K562 (cell line): ENCODE results near the gene EN1. TPM values are rescaled to one million over a fixed set of nuclear protein-coding genes. Genes with fewer than 3 reads are reported as not detected.

Source experiments
- ATAC-seq: fragments of 200-7000 bp; cut with Tn5 transposase; 3 replicates; pipeline ENCODE4 v1.9.1; 2020; ENCODE audit warnings: moderate library complexity
- BruUV-seq: library from RNA; stranded (reverse); fragments of 400-500 nt; replicated peaks from 2 replicates; lab custom pipeline; 2021; lab: Mats Ljungman, UMichigan
- CTCF ChIA-PET: fragments of 300-600 bp; formaldehyde crosslinking; extraction: SDS; loops from one replicate; lab custom pipeline; 2021; ENCODE audit warnings: low intra/inter-chr PET ratio; lab: Yijun Ruan, JAX
- POLR2A ChIA-PET: fragments of 300-600, 350-650 bp; sonication (Branson Sonifier 250); formaldehyde crosslinking; extraction: SDS; loops from one replicate; lab custom pipeline; 2021; ENCODE audit warnings: antibody characterized with exemption, inconsistent platforms; lab: Yijun Ruan, JAX
- DNase-seq, 4 experiments: peaks; one replicate each; pipeline versions ENCODE4 v3.0.0 to v3.0.0-alpha.2; 2011 to 2018; ENCODE audit warnings: low spot score in 3 of 4, mixed read lengths in 3 of 4; ENCODE audit errors: extremely low read depth in 1 of 4
- FAIRE-seq: peaks from 2 replicates; lab custom pipeline; 2011; peaks lifted over from hg19 to GRCh38; lab: Jason Lieb, UNC
- H2AFZ ChIP-seq: 2 replicates; pipeline ENCODE4 v1.6.0; 2011; ENCODE audit warnings: low read depth, low read length, control low read depth, inconsistent platforms
- H3K27ac ChIP-seq: fragments of 200-600 bp; 3 replicates; pipeline ENCODE4 v1.8.0; 2011; ENCODE audit warnings: low read depth, mild to moderate bottlenecking, control low read depth, inconsistent platforms, low read length, moderate library complexity, mixed read lengths; ENCODE audit errors: extremely low read depth
- H3K27me3 ChIP-seq, 2 experiments: fragments of 300-600 bp in 1 of 2; 2 replicates in 1 of 2; 3 replicates in 1 of 2; pipeline versions ENCODE4 v1.6.0 to v1.8.0; 2011; ENCODE audit warnings: inconsistent platforms in 2 of 2, low read length in 2 of 2, mild to moderate bottlenecking in 1 of 2, mixed read lengths in 1 of 2, moderate library complexity in 1 of 2; ENCODE audit not compliant: control insufficient read depth in 2 of 2, insufficient read depth in 2 of 2
- H3K36me3 ChIP-seq: fragments of 300-600 bp; 3 replicates; pipeline ENCODE4 v1.8.0; 2011; ENCODE audit warnings: mild to moderate bottlenecking, low read length, inconsistent platforms; ENCODE audit not compliant: control insufficient read depth, insufficient read depth
- H3K4me1 ChIP-seq, 2 experiments: fragments of 200-600 bp in 1 of 2; replicated peaks in 1 of 2; 2 replicates in 1 of 2; 3 replicates in 1 of 2; pipeline versions ENCODE4 v1.5.1 to v1.8.0; 2011; ENCODE audit warnings: inconsistent platforms in 2 of 2, low read length in 2 of 2, mild to moderate bottlenecking in 1 of 2, mixed read lengths in 1 of 2, moderate library complexity in 1 of 2; ENCODE audit not compliant: control insufficient read depth in 2 of 2, insufficient read depth in 2 of 2
- H3K4me2 ChIP-seq: 2 replicates; pipeline ENCODE4 v1.6.1; 2011; ENCODE audit warnings: low read length, control low read depth, inconsistent platforms, mixed read lengths; ENCODE audit not compliant: insufficient read depth
- H3K4me3 ChIP-seq: fragments of 200-600 bp; sonication (generic), shearing (Covaris generic); 2 replicates; pipeline ENCODE4 v1.5.1; 2016; ENCODE audit warnings: control low read depth, inconsistent platforms
- H3K79me2 ChIP-seq: fragments of 200-600 bp; 3 replicates; pipeline ENCODE4 v1.8.0; 2011; ENCODE audit warnings: low read length, inconsistent platforms; ENCODE audit not compliant: control insufficient read depth, insufficient read depth
- H3K9ac ChIP-seq, 2 experiments: 2 replicates each; pipeline versions ENCODE4 v1.6.0 to v1.6.1; 2011; ENCODE audit warnings: low read depth in 2 of 2, low read length in 2 of 2, control low read depth in 1 of 2, inconsistent platforms in 1 of 2, mild to moderate bottlenecking in 1 of 2, mixed read lengths in 1 of 2; ENCODE audit not compliant: insufficient read depth in 1 of 2
- H3K9me1 ChIP-seq: one replicate; pipeline ENCODE4 v1.6.0; 2011; ENCODE audit warnings: inconsistent platforms, mild to moderate bottlenecking, low read length, moderate library complexity; ENCODE audit not compliant: control insufficient read depth, insufficient read depth
- H3K9me3 ChIP-seq: replicated peaks from 2 replicates; pipeline ENCODE4 v1.5.1; 2011; ENCODE audit warnings: low read depth, low read length, inconsistent platforms; ENCODE audit not compliant: control insufficient read depth, insufficient read depth
- H4K20me1 ChIP-seq: replicated peaks from 2 replicates; pipeline ENCODE4 v1.6.1; 2011; ENCODE audit warnings: low read length, inconsistent platforms, mixed read lengths; ENCODE audit not compliant: control insufficient read depth, insufficient read depth
- C11orf30 ChIP-seq: fragments of 450-650 bp; IDR thresholded peaks from 2 replicates; pipeline ENCODE4 v1.6.1; 2016; ENCODE audit warnings: low read depth, mild to moderate bottlenecking
- GTF2A2 ChIP-seq: IDR thresholded peaks from 2 replicates; pipeline ENCODE4 v1.6.1; 2016; ENCODE audit warnings: mild to moderate bottlenecking, missing genetic modification characterization, missing compliant biosample characterization
- HDAC1 ChIP-seq, 2 experiments: fragments of 450-650 bp; IDR thresholded peaks; 2 replicates each; pipeline ENCODE4 v1.6.1; 2016 to 2017; ENCODE audit warnings: inconsistent platforms in 1 of 2, mild to moderate bottlenecking in 1 of 2, moderate library complexity in 1 of 2
- PCBP2 ChIP-seq: fragments of 200-400 bp; formaldehyde crosslinking; IDR thresholded peaks from 2 replicates; pipeline ENCODE4 v1.6.1; 2018; ENCODE audit warnings: low read length, low read depth, mild to moderate bottlenecking, moderate library complexity; ENCODE audit not compliant: poor library complexity, severe bottlenecking
- TAF7 ChIP-seq: fragments of 450-650 bp; IDR thresholded peaks from 2 replicates; pipeline ENCODE4 v1.6.1; 2016; ENCODE audit warnings: missing genetic modification characterization, missing compliant biosample characterization
- TOE1 ChIP-seq, 2 experiments: fragments of 450-650 bp in 1 of 2; sonication (generic) in 1 of 2; formaldehyde crosslinking in 1 of 2; IDR thresholded peaks; 2 replicates each; pipeline versions ENCODE4 v1.7.1 to v1.8.0; 2016 to 2022; ENCODE audit warnings: borderline replicate concordance in 2 of 2, mild to moderate bottlenecking in 2 of 2, antibody characterized with exemption in 1 of 2, inconsistent platforms in 1 of 2, low read depth in 1 of 2, missing genetic modification reagents in 1 of 2, moderate library complexity in 1 of 2
- YY1 ChIP-seq, 3 experiments: IDR thresholded peaks; 2 replicates each; pipeline ENCODE4 v1.6.1; 2011; ENCODE audit warnings: low read length in 2 of 3, mild to moderate bottlenecking in 2 of 3, moderate library complexity in 2 of 3, borderline replicate concordance in 1 of 3, control low read depth in 1 of 3, low read depth in 1 of 3; ENCODE audit not compliant: insufficient read depth in 3 of 3, insufficient replicate concordance in 2 of 3, control insufficient read depth in 1 of 3, insufficient read length in 1 of 3; ENCODE audit errors: extremely low read depth in 1 of 3
- ZFX ChIP-seq: sonication (generic); formaldehyde crosslinking; IDR thresholded peaks from 2 replicates; pipeline ENCODE4 v1.8.0; 2022; ENCODE audit warnings: mild to moderate bottlenecking, missing genetic modification reagents, moderate library complexity
- ZNF77 ChIP-seq: fragments of 250-450 bp; sonication (Bioruptor Pico); IDR thresholded peaks from 2 replicates; pipeline ENCODE4 v1.5.0; 2020
- WGBS: fragments of 100-300 bp; shearing (Covaris generic); methylation state at CpG from one replicate; pipeline ENCODE4 v1.1.6; 2016; ENCODE audit warnings: low coverage, mixed read lengths; ENCODE audit not compliant: insufficient coverage; ENCODE audit errors: missing lambda C conversion rate; 5-methylcytosine and 5-hydroxymethylcytosine counted together
- in situ Hi-C: fragments of 300-500 bp; cut with MboI; formaldehyde crosslinking; loops from 4 replicates; pipeline ENCODE4 v1.15.0; 2018; ENCODE audit warnings: inconsistent platforms, mixed read lengths
- intact Hi-C: fragments of 100-400 bp; cut with micrococcal nuclease; formaldehyde crosslinking; loops from 2 replicates; pipeline ENCODE4 v1.14.2; 2022
- polyA plus RNA-seq, 8 experiments: library from polyadenylated mRNA; depleted of rRNA in 4 of 8; stranded (reverse) in 5 of 8; unstranded in 3 of 8; fragments of >200 nt; fragmentation: Nextera tagmentation in 2 of 8; fragmentation: Illumina TruSeq in 1 of 8; extraction: Ambion mirVana in 2 of 8; extraction: Trizol in 1 of 8; gene quantifications; 2 replicates each; pipeline versions ENCODE4 v1.2.1 to v1.2.3, GENCODE V29; 2011 to 2014; ENCODE audit warnings: inconsistent platforms in 1 of 8, missing spikeins in 1 of 8
- total RNA-seq, 7 experiments: library from RNA; depleted of rRNA in 6 of 7; stranded (reverse); fragments of >200 nt in 6 of 7; fragmentation: Illumina TruSeq in 2 of 7; extraction: Trizol in 2 of 7; gene quantifications; 2 replicates each; pipeline versions ENCODE4 v1.2.1 to v1.2.3, GENCODE V29; 2011 to 2021; ENCODE audit warnings: low replicate concordance in 1 of 7

EN1 gene
- total and polyA plus RNA-seq, 9 of the 15 experiments (the other 6 are each of a cell fraction or from before 2014, with no cell fraction given): 0.06 to 2.0 (median 0.51) TPM

DNA sequence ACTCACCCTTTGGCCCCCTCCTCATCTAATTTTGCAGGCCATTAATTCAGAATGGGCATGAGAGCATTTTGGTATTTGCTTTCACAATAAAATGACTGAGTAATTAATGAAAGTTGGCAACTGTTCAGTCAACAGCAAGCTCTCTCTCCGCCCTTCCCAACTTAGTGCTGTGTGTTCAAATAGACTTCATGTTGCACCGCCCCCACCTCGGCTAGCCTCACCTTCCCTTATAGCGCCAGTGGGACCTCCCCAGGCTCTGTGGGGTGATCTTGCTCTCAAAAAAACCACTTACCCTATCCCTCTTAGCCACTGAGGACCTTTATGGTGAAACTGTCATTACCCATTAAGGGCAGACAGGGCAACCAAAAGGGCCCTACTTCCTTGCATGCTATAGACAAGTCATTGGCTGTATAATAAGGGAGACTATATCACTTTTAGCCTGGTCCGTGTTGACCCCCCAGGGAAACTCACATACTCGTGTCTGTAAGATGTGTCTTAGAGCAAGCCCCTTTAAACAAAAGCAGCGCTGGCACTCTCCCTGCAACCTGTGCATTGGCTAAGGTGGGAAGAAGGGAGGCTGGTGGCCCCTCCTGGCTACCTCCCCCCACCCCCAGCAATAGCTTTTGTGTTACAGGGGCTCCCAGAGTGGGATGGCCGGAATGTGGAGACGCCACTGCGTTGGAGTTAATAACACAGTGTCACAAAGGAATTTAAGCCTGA, 15.2 kb downstream of the EN1 start:
- ATAC-seq (no peak), FAIRE-seq (no peak), DNase-seq (no peak)
- TF ChIP-seq ZNF77 (CRISPR knock-in tag): no peak
- no peak for TF ChIP-seq TOE1 (IDR thresholded peaks at IDR 0.05; ENCODE audit: borderline replicate concordance)
- TF ChIP-seq TOE1 (CRISPR knock-in tag; IDR thresholded peaks at IDR 0.05; ENCODE audit: borderline replicate concordance, low read depth): no peak
- no peak for TF ChIP-seq PCBP2
- no peak for TF ChIP-seq HDAC1 (IDR thresholded peaks at IDR 0.05)
- no peak for TF ChIP-seq TAF7 (tag)
- TF ChIP-seq ZFX (CRISPR knock-in tag): no peak
- TF ChIP-seq C11orf30: no peak
- no peak for TF ChIP-seq GTF2A2 (tag)
- no peak for TF ChIP-seq YY1 (IDR thresholded peaks at IDR 0.05; ENCODE audit: borderline replicate concordance in 1 of 3, control insufficient read depth in 1 of 3, extremely low read depth in 1 of 3, insufficient read depth in 3 of 3, insufficient read length in 1 of 3, insufficient replicate concordance in 2 of 3, low read depth in 1 of 3, low read length in 2 of 3)
- ChIA-PET POLR2A (no interaction called here), CTCF (no interaction called here)
- Histone ChIP-seq H3K79me2 (no peaks in the 10 kb centered on the region), H3K4me3 (no peak overlapping the region), H4K20me1 (no peaks in the 10 kb centered on the region), H3K27me3 (peaks cover 2 to 19% of the 10 kb centered on the region in 2 experiments; a peak in 2 of 5 replicates), H3K27ac (no peak overlapping the region), H2AFZ (no peak overlapping the region), H3K9me3 (no peaks in the 10 kb centered on the region), H3K9me1 (no peaks in the 10 kb centered on the region), H3K4me2 (no peak overlapping the region), H3K4me1 (peaks cover 0 to 18% of the 10 kb centered on the region in 2 experiments; a peak in 2 of 5 replicates), H3K36me3 (no peaks in the 10 kb centered on the region), H3K9ac (no peak overlapping the region)
- no TSS peak for BruUV-seq
- in situ Hi-C loops: no loop called here
- intact Hi-C loops: no loop called here
- WGBS: 11% methylated on average over 10 of the region's 10 CpGs
